GM18867 (cell line): ENCODE data around the gene CFAP57.

Source experiments
- ATAC-seq: cut with Tn5 transposase; IDR thresholded peaks from one replicate; pipeline ENCODE4 v1.9.1; 2021; ENCODE audit warnings: mild to moderate bottlenecking, moderate library complexity; ENCODE audit not compliant: unreplicated experiment

Gene CFAP57

DNA sequence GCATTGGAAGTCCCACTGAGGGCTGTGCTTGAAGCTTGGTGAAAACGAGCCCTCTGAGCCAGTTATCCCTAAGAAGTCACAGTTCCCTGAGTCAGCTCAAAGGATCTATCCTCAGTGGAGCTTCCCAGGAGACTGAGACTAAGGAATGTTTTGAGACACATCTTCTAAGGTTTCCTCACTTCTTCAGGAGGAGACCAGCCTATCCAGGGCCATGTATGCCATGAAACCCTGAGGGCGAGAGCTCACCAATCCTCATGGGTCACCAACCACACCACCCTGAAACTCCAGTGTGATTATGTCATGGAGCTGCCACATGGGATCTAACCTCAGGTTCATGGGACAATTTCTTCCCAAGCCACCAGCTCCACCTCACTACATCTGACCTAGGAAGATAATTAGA lies 121.0 kb downstream of the CFAP57 start:
- ATAC-seq, result no peak

DNA sequence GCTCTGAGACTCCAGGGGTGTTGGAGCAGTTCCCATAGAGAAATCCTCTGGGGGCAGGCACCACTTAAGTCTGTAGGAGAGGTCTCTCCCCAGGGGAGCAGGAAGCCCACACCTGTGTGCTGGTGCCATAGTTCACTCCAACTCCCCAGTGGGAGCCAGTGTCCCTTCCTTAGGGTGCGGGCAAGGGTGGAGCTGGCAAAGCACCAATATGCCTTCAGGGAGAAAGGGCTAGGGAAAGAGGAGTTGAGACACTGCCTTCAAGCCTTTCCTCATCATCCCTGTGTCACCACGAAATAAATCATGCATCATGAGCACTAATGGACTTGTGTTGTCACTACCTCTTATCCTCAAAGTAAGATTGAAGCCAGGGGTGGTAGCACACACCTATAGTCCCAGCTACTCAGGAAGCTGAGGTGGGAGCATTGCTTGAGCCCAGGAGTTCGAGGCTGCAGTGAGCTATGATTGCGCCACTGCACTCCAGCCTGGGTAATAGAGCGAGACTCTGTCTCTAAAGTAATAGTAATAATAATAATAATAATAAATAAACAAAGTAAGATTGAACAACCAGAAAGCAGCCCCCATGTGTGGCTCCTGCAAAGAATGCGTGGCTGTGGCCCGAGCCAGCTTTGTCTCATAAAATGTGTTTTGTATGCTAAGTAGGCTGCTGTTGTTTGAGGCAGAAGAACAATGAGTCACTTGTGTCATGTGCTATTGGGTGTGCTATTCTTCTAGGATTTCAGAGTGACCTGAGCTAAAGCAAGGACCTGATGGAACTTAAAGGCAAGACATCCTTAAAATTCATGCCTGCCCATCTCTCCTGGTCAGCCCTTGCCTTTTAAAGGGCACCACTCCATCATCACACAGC lies 122.0 kb downstream of the CFAP57 start:
- no peak for ATAC-seq

DNA sequence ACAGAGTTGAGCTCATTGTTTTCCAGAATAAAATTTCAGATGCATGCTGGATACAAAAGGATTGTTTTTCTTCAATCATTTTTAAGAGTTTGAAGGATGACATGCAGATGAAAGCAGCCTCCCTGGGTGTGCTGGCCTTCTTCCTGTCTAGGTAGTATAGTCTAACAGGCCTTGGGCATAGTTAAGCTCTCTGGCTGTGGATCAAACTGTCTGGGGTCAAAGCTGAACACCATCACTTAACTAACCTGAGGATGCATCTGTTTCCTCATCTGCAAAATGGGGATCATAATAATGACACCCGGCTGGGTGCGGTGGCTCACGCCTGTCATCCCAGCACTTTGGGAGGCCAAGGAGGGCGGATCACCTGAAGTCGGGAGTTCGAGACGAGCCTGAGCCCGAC lies 122.6 kb downstream of the CFAP57 start:
- no peak for ATAC-seq

DNA sequence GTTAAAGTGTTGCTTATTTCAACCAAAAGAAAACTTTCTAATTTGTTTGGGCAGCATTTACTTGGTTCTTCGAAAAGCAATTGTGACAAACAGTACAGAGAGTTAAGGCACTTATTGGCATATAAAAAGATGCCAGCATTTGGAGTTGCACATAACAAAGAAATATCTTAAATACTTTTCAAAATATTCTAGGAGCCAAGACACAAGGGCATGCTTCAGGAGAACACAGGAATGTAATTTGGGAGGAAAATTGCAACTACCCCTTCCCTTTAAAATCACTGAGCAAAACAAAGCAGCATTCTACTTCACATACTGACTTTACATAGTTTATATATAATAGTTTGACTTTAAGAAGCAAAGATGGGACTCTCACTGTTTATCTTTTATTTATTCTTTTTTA lies 124.1 kb downstream of the CFAP57 start:
- ATAC-seq, result no peak

DNA sequence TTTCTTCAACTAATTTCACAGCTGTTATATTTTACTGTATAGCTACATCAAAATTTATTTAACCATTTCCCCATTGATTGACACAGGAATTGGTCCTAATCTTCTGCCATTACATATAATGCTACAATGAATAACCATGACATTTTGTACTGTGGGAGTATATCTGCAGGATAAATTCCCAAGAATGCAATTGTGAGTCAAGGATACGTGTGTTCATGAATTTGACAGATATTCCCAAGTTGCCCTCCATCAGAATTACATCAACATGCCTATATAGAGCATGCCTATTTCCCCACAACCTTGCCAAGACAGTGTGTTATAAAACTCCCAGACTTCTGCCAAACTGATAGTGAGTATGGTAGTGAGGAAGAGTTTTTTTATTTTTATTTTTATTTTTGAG lies 125.9 kb downstream of the CFAP57 start:
- ATAC-seq, result no peak

DNA sequence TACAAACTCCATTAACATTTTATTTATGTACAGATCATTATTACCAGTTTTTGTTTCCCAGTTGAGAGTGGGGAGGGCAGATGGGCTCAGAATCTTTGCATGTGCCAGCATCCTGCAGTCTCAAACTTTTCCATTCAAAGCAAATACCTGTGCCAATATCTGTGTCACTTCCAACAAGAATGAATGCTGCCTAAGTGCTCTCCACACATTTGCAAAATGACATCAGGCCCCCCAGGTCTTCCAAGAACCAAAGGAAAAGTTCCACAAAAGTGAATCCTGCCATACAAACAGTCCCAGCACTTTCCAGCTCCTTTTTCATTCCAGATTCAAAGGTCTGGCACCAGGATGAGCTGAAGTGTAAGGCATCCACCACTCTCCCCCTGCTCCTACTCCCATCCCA lies 127.0 kb downstream of the CFAP57 start:
- no peak for ATAC-seq

DNA sequence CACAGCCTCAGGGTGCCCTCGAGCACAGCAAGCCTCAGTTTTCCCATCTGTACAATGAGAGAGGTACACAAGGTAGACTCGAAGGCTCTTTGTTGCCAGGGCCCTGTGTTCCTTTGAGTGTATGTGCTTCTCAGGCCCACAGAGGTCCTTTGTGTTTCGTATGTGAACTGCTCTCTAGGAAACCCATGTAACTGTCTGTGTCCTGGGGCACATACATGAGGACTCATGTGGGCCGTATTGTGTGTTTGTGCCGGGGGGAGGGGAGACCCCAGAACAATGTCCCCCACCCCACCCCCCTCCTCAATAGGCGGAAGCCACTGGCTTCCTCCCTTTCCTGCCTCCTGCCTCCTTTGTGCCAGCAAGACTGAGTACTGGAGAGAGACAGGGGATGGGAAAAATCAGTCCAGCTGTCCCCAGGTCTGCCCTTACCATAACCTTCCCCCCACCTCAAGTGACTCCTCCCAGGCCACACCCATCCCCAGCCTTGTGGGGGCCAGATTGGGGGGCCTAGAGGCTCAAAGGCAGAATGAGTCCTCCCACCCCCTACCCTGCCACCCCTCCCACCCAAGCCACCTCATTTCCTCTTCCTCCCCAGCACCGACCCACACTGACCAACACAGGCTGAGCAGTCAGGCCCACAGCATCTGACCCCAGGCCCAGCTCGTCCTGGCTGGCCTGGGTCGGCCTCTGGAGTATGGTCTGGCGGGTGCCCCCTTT lies 128.4 kb downstream of the CFAP57 start, which contains the start of gene TIE1:
Gene TIE1, plus strand, starts transcription at position 605 of the 717 bp plus-strand sequence. Its CDS starts 90 bp downstream, at position 695.
- ATAC-seq, result no peak

DNA sequence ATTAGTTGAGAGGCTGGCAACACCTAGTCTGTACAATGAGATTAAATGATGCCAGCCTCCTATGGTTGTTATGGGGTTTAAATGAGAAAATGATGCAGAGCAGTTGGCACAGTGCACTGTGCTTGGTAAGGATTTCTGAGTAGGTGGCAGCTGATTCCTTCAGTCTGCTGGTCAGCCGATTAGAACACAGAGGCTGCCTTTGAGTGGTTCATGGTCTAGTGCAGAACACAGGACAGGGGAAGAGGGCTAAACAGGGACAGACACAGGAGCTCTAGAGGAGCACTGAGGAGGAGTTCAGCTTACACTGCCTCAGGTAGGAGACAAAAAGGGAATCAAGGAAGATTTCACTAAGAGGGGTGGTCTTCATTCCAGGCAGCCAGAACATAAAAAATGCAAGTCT lies 130.1 kb downstream of the CFAP57 start:
- no peak for ATAC-seq

DNA sequence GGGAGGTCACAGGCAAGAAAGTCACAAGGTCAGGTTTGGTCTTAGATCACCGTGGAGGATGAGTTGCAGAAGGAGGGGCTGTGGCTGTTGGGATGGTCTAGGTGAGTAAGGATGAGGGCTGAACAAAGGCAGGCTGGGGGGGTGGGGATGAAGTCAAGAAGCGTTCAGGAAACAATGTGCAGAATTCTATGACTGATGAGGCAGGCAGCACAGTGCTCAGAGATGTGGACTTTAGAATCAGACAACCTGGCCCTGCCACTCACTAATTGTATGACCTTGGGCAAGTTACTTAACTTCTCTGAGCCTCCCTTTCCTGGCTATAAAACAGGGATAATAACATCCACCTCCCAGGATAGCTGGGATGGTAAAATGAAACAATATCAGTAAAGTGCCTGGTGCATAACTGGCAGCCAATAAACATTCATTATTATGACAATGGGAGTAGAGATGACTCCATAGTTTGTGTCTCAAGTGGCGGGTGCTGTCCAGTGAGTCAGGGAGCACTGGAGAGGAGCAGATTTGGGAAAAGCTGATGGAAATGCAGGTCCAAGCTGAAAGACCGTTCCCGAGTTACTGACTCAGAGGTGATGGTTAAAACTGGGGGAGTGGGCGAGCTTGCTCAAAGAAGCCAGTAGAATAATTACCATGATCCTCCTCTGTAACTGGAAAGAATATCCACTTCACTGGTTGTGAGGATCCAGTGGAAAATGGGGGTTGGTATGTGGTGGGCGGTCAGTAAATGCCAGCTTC lies 130.8 kb downstream of the CFAP57 start:
- ATAC-seq, result no peak

DNA sequence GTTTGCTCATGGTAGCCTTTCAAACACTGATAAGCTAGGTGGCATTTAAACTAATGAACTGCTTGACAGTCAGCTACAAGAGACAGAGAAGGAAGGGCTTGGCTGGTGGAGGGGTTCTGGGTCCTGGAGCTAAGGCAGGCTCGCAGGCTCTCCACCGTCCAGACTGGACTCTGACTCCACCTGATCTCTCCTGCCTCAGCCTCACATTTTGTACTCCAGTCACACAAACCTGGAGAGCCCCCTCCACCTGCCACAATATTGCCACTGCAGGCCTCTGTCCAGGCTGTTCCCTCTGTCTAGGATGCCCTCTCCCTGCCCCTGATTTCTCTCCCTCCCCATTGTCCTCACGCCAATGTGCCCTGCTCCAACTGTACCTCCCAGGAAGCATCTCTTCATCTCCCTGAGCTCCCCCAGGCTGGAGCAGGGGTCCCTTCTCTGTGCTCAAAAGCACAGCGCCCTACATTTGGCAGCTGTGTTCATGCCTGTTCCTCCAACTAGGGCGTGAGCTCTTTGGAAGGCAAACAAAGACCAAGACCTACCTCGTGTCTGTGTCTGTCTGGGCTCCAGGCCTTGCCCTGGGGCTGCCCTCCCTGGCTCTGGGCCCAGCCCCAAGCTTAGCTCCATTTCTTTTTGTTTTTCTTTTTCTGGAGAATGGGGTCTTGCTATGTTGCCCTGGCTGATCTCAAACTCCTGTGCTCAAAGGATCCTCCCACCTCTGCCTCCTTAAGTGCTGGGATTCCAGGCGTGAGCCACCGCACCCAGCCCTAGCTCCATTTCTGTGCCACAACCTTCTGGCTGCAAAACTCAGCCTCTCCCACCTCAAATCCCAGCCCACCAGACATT lies 131.6 kb downstream of the CFAP57 start:
- no peak for ATAC-seq
